ENCODE data around the gene UBE4B. TPM values are rescaled to one million over a fixed set of nuclear protein-coding genes. Genes with fewer than 3 reads are reported as not detected.

UBE4B gene
- total and polyA plus RNA-seq, 2 donors (not counting 1 experiment from before 2014, with no cell fraction given) = 21.7 to 57.5 TPM

DNA sequence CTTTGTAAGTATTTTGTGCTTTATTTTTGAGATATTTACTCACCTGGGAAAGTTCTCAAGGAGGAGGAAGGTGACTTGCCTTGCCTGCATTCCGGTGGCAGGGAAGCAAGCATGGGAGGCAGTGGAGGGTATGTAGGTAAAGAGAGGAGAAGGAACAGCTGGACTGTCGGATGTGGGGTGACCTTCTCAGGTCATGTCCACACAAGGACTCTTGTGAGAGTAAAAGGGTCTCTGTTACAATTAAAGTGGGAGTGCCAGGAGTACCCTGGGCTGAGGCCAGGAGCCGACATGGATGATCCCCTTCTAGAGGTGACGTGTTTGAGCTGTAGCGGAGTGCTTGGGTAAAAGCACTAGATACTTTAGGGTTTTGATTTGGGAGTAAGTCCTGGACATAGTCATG is 25.0 kb downstream of the UBE4B start:
- WGBS (ENCODE audit: insufficient coverage) = 97% methylated on average over 5 of the region's 5 CpGs
- Histone ChIP-seq H3K27ac (ENCODE audit: low read length in 2 of 2) (no peak overlapping the region), H3K4me2 (replicated peaks; ENCODE audit: low read depth, low read length, poor library complexity, severe bottlenecking) (no peak overlapping the region), H3K4me3 (ENCODE audit: control extremely low read depth in 1 of 5, extremely low read depth in 1 of 5, insufficient read depth in 1 of 5, low read depth in 2 of 5, low read length in 4 of 5) (no peak overlapping the region), H3K4me1 (ENCODE audit: control insufficient read depth in 2 of 2, insufficient read depth in 2 of 2, low read length in 2 of 2) (no peaks in the 10 kb centered on the region), H3K9ac (ENCODE audit: low read length) (no peak overlapping the region), H3K27me3 (replicated peaks in 1 of 4; ENCODE audit: control extremely low read depth in 1 of 4, control insufficient read depth in 3 of 4, insufficient read depth in 4 of 4, low read length in 3 of 4) (no peaks in the 10 kb centered on the region), H4K20me1 (ENCODE audit: control insufficient read depth, insufficient read depth, low read length, poor library complexity, severe bottlenecking) (peaks cover 27% of the 10 kb centered on the region), H2AFZ (ENCODE audit: insufficient read depth, low read depth, low read length, poor library complexity, severe bottlenecking) (no peak overlapping the region), H3K9me3 (ENCODE audit: control extremely low read depth in 1 of 3, control insufficient read depth in 2 of 3, insufficient read depth in 1 of 3, low read length in 2 of 3) (no peaks in the 10 kb centered on the region), H3K79me2 (ENCODE audit: control insufficient read depth, insufficient read depth, low read length) (peaks cover 87% of the 10 kb centered on the region), H3K36me3 (replicated peaks in 1 of 2; ENCODE audit: control extremely low read depth in 1 of 2, control insufficient read depth in 1 of 2, extremely low read depth in 1 of 2, insufficient read depth in 2 of 2, low read length in 1 of 2) (peaks cover 0 to 18% of the 10 kb centered on the region in 2 experiments)
- TF ChIP-seq EZH2 (IDR thresholded peaks at IDR 0.05; ENCODE audit: borderline replicate concordance, insufficient read depth, low read depth, low read length, poor library complexity, severe bottlenecking) = no peak
- TF ChIP-seq, protein P1, sequence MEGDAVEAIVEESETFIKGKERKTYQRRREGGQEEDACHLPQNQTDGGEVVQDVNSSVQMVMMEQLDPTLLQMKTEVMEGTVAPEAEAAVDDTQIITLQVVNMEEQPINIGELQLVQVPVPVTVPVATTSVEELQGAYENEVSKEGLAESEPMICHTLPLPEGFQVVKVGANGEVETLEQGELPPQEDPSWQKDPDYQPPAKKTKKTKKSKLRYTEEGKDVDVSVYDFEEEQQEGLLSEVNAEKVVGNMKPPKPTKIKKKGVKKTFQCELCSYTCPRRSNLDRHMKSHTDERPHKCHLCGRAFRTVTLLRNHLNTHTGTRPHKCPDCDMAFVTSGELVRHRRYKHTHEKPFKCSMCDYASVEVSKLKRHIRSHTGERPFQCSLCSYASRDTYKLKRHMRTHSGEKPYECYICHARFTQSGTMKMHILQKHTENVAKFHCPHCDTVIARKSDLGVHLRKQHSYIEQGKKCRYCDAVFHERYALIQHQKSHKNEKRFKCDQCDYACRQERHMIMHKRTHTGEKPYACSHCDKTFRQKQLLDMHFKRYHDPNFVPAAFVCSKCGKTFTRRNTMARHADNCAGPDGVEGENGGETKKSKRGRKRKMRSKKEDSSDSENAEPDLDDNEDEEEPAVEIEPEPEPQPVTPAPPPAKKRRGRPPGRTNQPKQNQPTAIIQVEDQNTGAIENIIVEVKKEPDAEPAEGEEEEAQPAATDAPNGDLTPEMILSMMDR (IDR thresholded peaks at IDR 0.05) = no peak
- no peaks in the 10 kb centered on the region for H3K27me3 Mint-ChIP-seq
- intact Hi-C loops (cut with micrococcal nuclease) = no loop called here
- ChIA-PET POLR2A (no interaction called here), CTCF (no interaction called here)
- H3K27ac Mint-ChIP-seq = no peak overlapping the region
- H3K4me1 Mint-ChIP-seq = peaks cover 4% of the 10 kb centered on the region
- H3K9me3 Mint-ChIP-seq (ENCODE audit: insufficient read depth) = no peaks in the 10 kb centered on the region
- DNase-seq = no peak
- ATAC-seq (ENCODE audit: low read depth) = no peak
- H3K4me3 Mint-ChIP-seq = no peak overlapping the region

GRCh38 chr1:10059342-10059718 is 26.6 kb downstream of the UBE4B start:
- Histone ChIP-seq H3K79me2 (ENCODE audit: control insufficient read depth, insufficient read depth, low read length) (peaks cover 90% of the 10 kb centered on the region), H3K4me1 (ENCODE audit: control insufficient read depth in 2 of 2, insufficient read depth in 2 of 2, low read length in 2 of 2) (no peaks in the 10 kb centered on the region), H4K20me1 (ENCODE audit: control insufficient read depth, insufficient read depth, low read length, poor library complexity, severe bottlenecking) (peaks cover 27% of the 10 kb centered on the region), H3K4me2 (replicated peaks; ENCODE audit: low read depth, low read length, poor library complexity, severe bottlenecking) (no peak overlapping the region), H3K9me3 (ENCODE audit: control extremely low read depth in 1 of 3, control insufficient read depth in 2 of 3, insufficient read depth in 1 of 3, low read length in 2 of 3) (no peaks in the 10 kb centered on the region), H3K4me3 (ENCODE audit: control extremely low read depth in 1 of 5, extremely low read depth in 1 of 5, insufficient read depth in 1 of 5, low read depth in 2 of 5, low read length in 4 of 5) (no peak overlapping the region), H3K9ac (ENCODE audit: low read length) (no peak overlapping the region), H3K27me3 (replicated peaks in 1 of 4; ENCODE audit: control extremely low read depth in 1 of 4, control insufficient read depth in 3 of 4, insufficient read depth in 4 of 4, low read length in 3 of 4) (no peaks in the 10 kb centered on the region), H2AFZ (ENCODE audit: insufficient read depth, low read depth, low read length, poor library complexity, severe bottlenecking) (no peak overlapping the region), H3K36me3 (replicated peaks in 1 of 2; ENCODE audit: control extremely low read depth in 1 of 2, control insufficient read depth in 1 of 2, extremely low read depth in 1 of 2, insufficient read depth in 2 of 2, low read length in 1 of 2) (peaks cover 0 to 20% of the 10 kb centered on the region in 2 experiments), H3K27ac (ENCODE audit: low read length in 2 of 2) (no peak overlapping the region)
- DNase-seq = no peak
- POLR2A ChIA-PET = no interaction called here
- H3K27ac Mint-ChIP-seq = no peak overlapping the region
- no peak for ATAC-seq (ENCODE audit: low read depth)
- H3K4me3 Mint-ChIP-seq = no peak overlapping the region
- no peaks in the 10 kb centered on the region for H3K27me3 Mint-ChIP-seq
- TF ChIP-seq, protein P1 (IDR thresholded peaks at IDR 0.05) = no peak
- no peak for TF ChIP-seq EZH2 (IDR thresholded peaks at IDR 0.05; ENCODE audit: borderline replicate concordance, insufficient read depth, low read depth, low read length, poor library complexity, severe bottlenecking)
- intact Hi-C loops (cut with micrococcal nuclease) = no loop called here
- H3K9me3 Mint-ChIP-seq (ENCODE audit: insufficient read depth) = no peaks in the 10 kb centered on the region
- H3K4me1 Mint-ChIP-seq = peaks cover 13% of the 10 kb centered on the region
- WGBS (ENCODE audit: insufficient coverage) = 94% methylated on average over 8 of the region's 8 CpGs
- CTCF ChIA-PET = no interaction called here

All from B cell (primary cell).